ENCODE measurements around the gene TMX4. TPM values are rescaled to one million over a fixed set of nuclear protein-coding genes. Genes with fewer than 3 reads are reported as not detected.

Gene TMX4
- total and polyA plus RNA-seq, 2 of the 8 experiments (the other 6 are each of a cell fraction or from before 2014, with no cell fraction given), result 2.1 to 7.8 TPM

- POLR2A ChIA-PET (ENCODE audit: partially characterized antibody), result no interaction called here
- FAIRE-seq, result no peak
- H3K4ac ChIP-seq (replicated peaks; ENCODE audit: insufficient read length, low read depth, low read length), result no peak overlapping the region
- TF ChIP-seq TAF7 (optimal IDR thresholded peaks at IDR 0.05; ENCODE audit: borderline replicate concordance, low read depth, low read length) (no peak), SAP30 (IDR thresholded peaks at IDR 0.05; ENCODE audit: insufficient read depth, insufficient replicate concordance, low read length) (no peak), ASH2L (IDR thresholded peaks at IDR 0.05; ENCODE audit: low read length) (no peak), MAFK (IDR thresholded peaks at IDR 0.05; ENCODE audit: low read depth, low read length) (no peak), SP1 (IDR thresholded peaks at IDR 0.05; ENCODE audit: low read depth, low read length) (no peak), KDM4A (IDR thresholded peaks at IDR 0.05; ENCODE audit: low read depth, low read length, severe bottlenecking) (no peak), NANOG (IDR thresholded peaks at IDR 0.05; ENCODE audit: insufficient read depth, low read depth, low read length, poor library complexity, severe bottlenecking) (no peak)
Observed at GRCh38 chr20:8067082-8067481, 47.5 kb upstream of the TMX4 start.

More at GRCh38 chr20:8067082-8067481, 47.5 kb upstream of the TMX4 start:
- H3K9ac ChIP-seq (replicated peaks in 1 of 4; ENCODE audit: extremely low read depth in 1 of 4, low read depth in 3 of 4, low read length in 3 of 4), result no peak overlapping the region
- H2AK5ac ChIP-seq (ENCODE audit: low read depth, low read length), result no peak overlapping the region
- 97% methylated on average over 5 of the region's 5 CpGs; no CpG with 5 or more reads in 1 of the 2 experiments for whole genome bisulfite sequencing, 2 experiments (ENCODE audit: extremely low coverage in 1 of 2, insufficient coverage in 1 of 2, insufficient read length in 1 of 2, insufficient replicate concordance in 2 of 2, low coverage in 1 of 2, low lambda C conversion rate in 2 of 2, missing lambda C conversion rate in 1 of 2)
- H3K79me2 ChIP-seq (ENCODE audit: control insufficient read depth in 1 of 2, insufficient read depth in 2 of 2, low read length in 2 of 2), result no peaks in the 10 kb centered on the region
- no peak overlapping the region for H3K56ac ChIP-seq (replicated peaks; ENCODE audit: insufficient read length, low read depth, low read length)
- H3K4me1 ChIP-seq (replicated peaks in 1 of 4; ENCODE audit: control insufficient read depth in 3 of 4, insufficient read depth in 4 of 4, low read length in 3 of 4), result no peaks in the 10 kb centered on the region
- no peak overlapping the region for H3K23ac ChIP-seq (ENCODE audit: insufficient read length)
- no peak overlapping the region for H3K4me3 ChIP-seq (ENCODE audit: extremely low read depth in 1 of 4, insufficient read depth in 2 of 4, low read depth in 3 of 4, low read length in 4 of 4)
- no peaks in the 10 kb centered on the region for H3K79me1 ChIP-seq (ENCODE audit: low read depth, low read length)
- H4K5ac ChIP-seq (ENCODE audit: insufficient read length, low read depth, low read length), result no peak overlapping the region
- H3K9me3 ChIP-seq (ENCODE audit: insufficient read depth in 2 of 2, low read depth in 1 of 2, low read length in 1 of 2), result no peaks in the 10 kb centered on the region
- H4K91ac ChIP-seq (replicated peaks; ENCODE audit: insufficient read length, low read length), result no peak overlapping the region
- no peak overlapping the region for H2BK12ac ChIP-seq (ENCODE audit: low read depth, low read length)
- CTCF ChIA-PET (ENCODE audit: partially characterized antibody), result interaction anchor here (0.8 to 1.7 kb wide), 4 partner anchors 12 to 22 kb away, joined by 3 to 5 read pairs (median 3); no protein-coding TSS in a partner anchor
- no peak overlapping the region for H3K18ac ChIP-seq (ENCODE audit: extremely low read depth, low read length)
- no peaks in the 10 kb centered on the region for H3K36me3 ChIP-seq (ENCODE audit: control insufficient read depth in 2 of 4, insufficient read depth in 4 of 4, low read length in 3 of 4)
- no peak overlapping the region for H2BK5ac ChIP-seq (ENCODE audit: low read depth, low read length)
- H4K20me1 ChIP-seq (replicated peaks in 1 of 2; ENCODE audit: control insufficient read depth in 1 of 2, insufficient read depth in 2 of 2, low read length in 2 of 2), result no peaks in the 10 kb centered on the region
- no peak overlapping the region for H3K4me2 ChIP-seq (ENCODE audit: insufficient read depth in 1 of 2, low read depth in 2 of 2, low read length in 2 of 2)
- H2AFZ ChIP-seq (ENCODE audit: low read length), result no peak overlapping the region
- DNase-seq (ENCODE audit: low read depth in 1 of 2, low spot score in 2 of 2), result no peak
- H2BK20ac ChIP-seq (ENCODE audit: low read length), result no peak overlapping the region
- no peak overlapping the region for H2BK120ac ChIP-seq (replicated peaks; ENCODE audit: low read depth, low read length)
- no peaks in the 10 kb centered on the region for H3K23me2 ChIP-seq (ENCODE audit: low read depth, low read length)
- H3K27me3 ChIP-seq (replicated peaks in 1 of 4; ENCODE audit: control insufficient read depth in 3 of 4, extremely low read depth in 1 of 4, insufficient read depth in 3 of 4, low read length in 3 of 4), result no peaks in the 10 kb centered on the region
- no peak overlapping the region for H2BK15ac ChIP-seq (ENCODE audit: low read length)
- no peak overlapping the region for H4K8ac ChIP-seq (ENCODE audit: extremely low read depth, insufficient read depth, low read length)
- no peak overlapping the region for H3K14ac ChIP-seq (ENCODE audit: insufficient read length)
- no peak overlapping the region for H3K27ac ChIP-seq (ENCODE audit: low read depth, low read length)

Data from H1 (cell line).